SJCRH30 (cell line): ENCODE measurements around the gene ACTA1. TPM values are rescaled to one million over a fixed set of nuclear protein-coding genes. Genes with fewer than 3 reads are reported as not detected.
"Not testable (repeated sequence)": the region's sequence is repeated elsewhere in the genome, so short reads cannot be mapped to it uniquely, and the experiment has no call there.

Experiments used
- DNase-seq, 2 experiments: peaks; one replicate each; pipeline ENCODE4 v3.0.0-alpha.2; 2015 to 2020
- H3K27ac ChIP-seq: fragments of 250-450 bp; sonication (Bioruptor Pico); 2 replicates; pipeline ENCODE4 v1.5.1; 2020; ENCODE audit warnings: mild to moderate bottlenecking, moderate library complexity
- H3K27me3 ChIP-seq: fragments of 250-450 bp; sonication (Bioruptor Pico); 2 replicates; pipeline ENCODE4 v1.5.1; 2020; ENCODE audit warnings: mild to moderate bottlenecking, moderate library complexity
- H3K36me3 ChIP-seq: fragments of 250-450 bp; sonication (Bioruptor Pico); 2 replicates; pipeline ENCODE4 v1.5.1; 2020; ENCODE audit warnings: mild to moderate bottlenecking, moderate library complexity
- H3K4me1 ChIP-seq: fragments of 250-450 bp; sonication (Bioruptor Pico); 2 replicates; pipeline ENCODE4 v1.5.1; 2020; ENCODE audit warnings: mild to moderate bottlenecking, moderate library complexity
- H3K4me3 ChIP-seq: fragments of 250-450 bp; sonication (Bioruptor Pico); 2 replicates; pipeline ENCODE4 v1.5.1; 2020; ENCODE audit warnings: mild to moderate bottlenecking, moderate library complexity
- H3K9me3 ChIP-seq: fragments of 250-450 bp; sonication (Bioruptor Pico); replicated peaks from 2 replicates; pipeline ENCODE4 v1.5.1; 2020; ENCODE audit warnings: mild to moderate bottlenecking, moderate library complexity
- total RNA-seq: library from RNA; depleted of rRNA; stranded (reverse); fragments of >200 nt; shearing (Covaris generic); gene quantifications from 2 replicates; pipeline ENCODE4 v1.2.3, GENCODE V29; 2014

ACTA1 gene
- total RNA-seq, 1 experiment from 2014 or later, result 0.93 TPM

GRCh38 chr1:229408458-229409037 is 25.3 kb downstream of the ACTA1 start:
- Histone ChIP-seq H3K27me3 (no peaks in the 10 kb centered on the region), H3K4me1 (peaks cover 33% of the 10 kb centered on the region), H3K27ac (no peak overlapping the region), H3K4me3 (no peak overlapping the region), H3K9me3 (no peaks in the 10 kb centered on the region), H3K36me3 (no peaks in the 10 kb centered on the region)
- DNase-seq, result peak; percentile 87 to 88

- no peak for DNase-seq
- no peak overlapping the region for H3K4me3 ChIP-seq
- H3K36me3 ChIP-seq, result no peaks in the 10 kb centered on the region
- H3K27ac ChIP-seq, result no peak overlapping the region
- H3K27me3 ChIP-seq, result no peaks in the 10 kb centered on the region
- peaks cover 33% of the 10 kb centered on the region for H3K4me1 ChIP-seq
- no peaks in the 10 kb centered on the region for H3K9me3 ChIP-seq
These were observed 26.5 kb downstream of the ACTA1 start for GRCh38 chr1:229407206-229408026.

GRCh38 chr1:229406798-229407197 is 27.1 kb downstream of the ACTA1 start:
- no peaks in the 10 kb centered on the region for H3K36me3 ChIP-seq
- no peaks in the 10 kb centered on the region for H3K27me3 ChIP-seq
- H3K9me3 ChIP-seq, result no peaks in the 10 kb centered on the region
- H3K27ac ChIP-seq, result no peak overlapping the region
- H3K4me3 ChIP-seq, result no peak overlapping the region
- H3K4me1 ChIP-seq, result peaks cover 31% of the 10 kb centered on the region
- no peak for DNase-seq

- Histone ChIP-seq H3K27ac (no peak overlapping the region), H3K9me3 (no peaks in the 10 kb centered on the region), H3K36me3 (no peaks in the 10 kb centered on the region), H3K4me3 (no peak overlapping the region), H3K27me3 (no peaks in the 10 kb centered on the region), H3K4me1 (peaks cover 8% of the 10 kb centered on the region)
- DNase-seq, result no peak
These were observed 30.3 kb downstream of the ACTA1 start for GRCh38 chr1:229403573-229403972.

GRCh38 chr1:229402993-229403392 is 30.9 kb downstream of the ACTA1 start:
- no peaks in the 10 kb centered on the region for H3K36me3 ChIP-seq
- no peak overlapping the region for H3K4me3 ChIP-seq
- peaks cover 2% of the 10 kb centered on the region for H3K4me1 ChIP-seq
- no peak for DNase-seq
- no peak overlapping the region for H3K27ac ChIP-seq
- no peaks in the 10 kb centered on the region for H3K27me3 ChIP-seq
- H3K9me3 ChIP-seq, result no peaks in the 10 kb centered on the region

GRCh38 chr1:229402329-229402728 is 31.6 kb downstream of the ACTA1 start:
- H3K4me3 ChIP-seq, H3K4me1 ChIP-seq, H3K27ac ChIP-seq, DNase-seq, H3K27me3 ChIP-seq, H3K36me3 ChIP-seq, H3K9me3 ChIP-seq: not testable (repeated sequence)

GRCh38 chr1:229397762-229398161 is 36.1 kb downstream of the ACTA1 start:
- Histone ChIP-seq H3K4me3 (no peak overlapping the region), H3K27me3 (no peaks in the 10 kb centered on the region), H3K36me3 (no peaks in the 10 kb centered on the region), H3K4me1 (no peaks in the 10 kb centered on the region), H3K9me3 (no peaks in the 10 kb centered on the region), H3K27ac (no peak overlapping the region)
- no peak for DNase-seq

GRCh38 chr1:229396585-229397206 is 37.2 kb downstream of the ACTA1 start:
- DNase-seq, result no peak
- no peaks in the 10 kb centered on the region for H3K36me3 ChIP-seq
- no peaks in the 10 kb centered on the region for H3K27me3 ChIP-seq
- no peaks in the 10 kb centered on the region for H3K9me3 ChIP-seq
- H3K4me3 ChIP-seq, result no peak overlapping the region
- no peaks in the 10 kb centered on the region for H3K4me1 ChIP-seq
- H3K27ac ChIP-seq, result no peak overlapping the region

GRCh38 chr1:229394517-229394916 is 39.4 kb downstream of the ACTA1 start:
- H3K9me3 ChIP-seq, H3K27me3 ChIP-seq, DNase-seq, H3K4me3 ChIP-seq, H3K4me1 ChIP-seq, H3K27ac ChIP-seq, H3K36me3 ChIP-seq: not testable (repeated sequence)

- Histone ChIP-seq H3K9me3 (no peaks in the 10 kb centered on the region), H3K4me3 (no peak overlapping the region), H3K4me1 (no peaks in the 10 kb centered on the region), H3K27ac (no peak overlapping the region), H3K36me3 (no peaks in the 10 kb centered on the region), H3K27me3 (no peaks in the 10 kb centered on the region)
- no peak for DNase-seq
These were observed 41.0 kb downstream of the ACTA1 start for GRCh38 chr1:229392936-229393335.

- Histone ChIP-seq H3K27me3 (no peaks in the 10 kb centered on the region), H3K36me3 (no peaks in the 10 kb centered on the region), H3K9me3 (no peaks in the 10 kb centered on the region), H3K4me3 (no peak overlapping the region), H3K27ac (no peak overlapping the region), H3K4me1 (no peaks in the 10 kb centered on the region)
- DNase-seq, result no peak
These were observed 43.8 kb downstream of the ACTA1 start for GRCh38 chr1:229390130-229390529.

- H3K36me3 ChIP-seq, result no peaks in the 10 kb centered on the region
- no peaks in the 10 kb centered on the region for H3K9me3 ChIP-seq
- H3K27me3 ChIP-seq, result no peaks in the 10 kb centered on the region
- DNase-seq, result no peak
- no peak overlapping the region for H3K4me3 ChIP-seq
- H3K4me1 ChIP-seq, result no peaks in the 10 kb centered on the region
- no peak overlapping the region for H3K27ac ChIP-seq
These were observed 44.9 kb downstream of the ACTA1 start for GRCh38 chr1:229388897-229389580.

- Histone ChIP-seq H3K27me3 (no peaks in the 10 kb centered on the region), H3K4me3 (no peak overlapping the region), H3K36me3 (no peaks in the 10 kb centered on the region), H3K27ac (no peak overlapping the region), H3K9me3 (no peaks in the 10 kb centered on the region), H3K4me1 (no peaks in the 10 kb centered on the region)
- no peak for DNase-seq
These were observed 47.9 kb downstream of the ACTA1 start for GRCh38 chr1:229385853-229386456.

GRCh38 chr1:229384822-229385221 is 49.1 kb downstream of the ACTA1 start:
- Histone ChIP-seq H3K27me3 (no peaks in the 10 kb centered on the region), H3K36me3 (no peaks in the 10 kb centered on the region), H3K4me1 (no peaks in the 10 kb centered on the region), H3K4me3 (no peak overlapping the region), H3K27ac (no peak overlapping the region), H3K9me3 (no peaks in the 10 kb centered on the region)
- no peak for DNase-seq

- DNase-seq, result no peak
These were observed 49.9 kb downstream of the ACTA1 start for GRCh38 chr1:229383961-229384360.

More at GRCh38 chr1:229383961-229384360, 49.9 kb downstream of the ACTA1 start:
- Histone ChIP-seq H3K4me1 (no peaks in the 10 kb centered on the region), H3K27ac (no peak overlapping the region), H3K36me3 (no peaks in the 10 kb centered on the region), H3K9me3 (no peaks in the 10 kb centered on the region), H3K4me3 (no peak overlapping the region), H3K27me3 (no peaks in the 10 kb centered on the region)
